GM19239 (cell line): ENCODE results near the gene BTN1A1.
A peak's percentile ranks its signal among the peaks of the same experiment; 100 is the strongest.
"Not testable (repeated sequence)": the region's sequence is repeated elsewhere in the genome, so short reads cannot be mapped to it uniquely, and the experiment has no call there.

Experiments used
- DNase-seq: peaks from one replicate; pipeline ENCODE4 v3.0.0; 2011; ENCODE audit warnings: low spot score; ENCODE audit not compliant: insufficient read length
- FAIRE-seq: peaks from 2 replicates; lab custom pipeline; 2011; peaks lifted over from hg19 to GRCh38; lab: Jason Lieb, UNC

The BTN1A1 gene

DNA sequence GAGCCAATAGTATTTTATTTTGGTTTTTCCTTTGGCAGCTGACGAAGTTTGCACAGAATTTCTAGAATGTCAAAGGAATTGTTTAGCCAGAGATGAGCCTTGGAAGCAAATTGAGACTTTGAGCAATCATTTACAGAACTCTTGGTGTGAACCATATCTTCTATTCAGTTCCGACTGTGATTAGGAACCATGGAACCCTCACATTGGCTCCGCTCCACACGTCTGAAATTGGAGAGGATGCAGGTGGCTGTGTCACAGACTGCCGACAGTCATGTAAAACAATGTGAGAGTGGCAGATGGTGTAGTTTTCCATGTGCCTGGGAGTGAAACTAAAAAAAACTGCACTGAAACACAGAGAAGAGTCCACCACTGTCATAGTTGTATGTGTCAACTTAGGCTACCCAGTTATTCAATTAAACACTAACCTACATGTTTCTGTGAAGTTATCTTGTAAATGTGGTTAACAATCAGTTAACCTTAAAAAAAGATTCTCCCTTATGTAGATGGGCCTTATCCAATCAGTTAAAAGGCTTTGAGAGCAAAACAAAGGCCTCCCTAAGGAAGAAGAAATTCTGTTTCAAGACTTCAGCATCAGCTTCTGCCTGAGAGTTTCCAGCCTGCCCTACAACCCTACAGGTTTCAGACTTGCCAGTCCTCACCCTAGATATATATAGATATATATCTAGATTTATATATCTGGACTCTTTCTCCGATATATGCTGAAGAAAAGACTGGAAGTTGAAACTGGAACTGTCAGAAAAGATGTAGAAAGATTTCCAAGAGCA lies 34.8 kb downstream of the BTN1A1 start:
- FAIRE-seq (no peak), DNase-seq (no peak)

DNA sequence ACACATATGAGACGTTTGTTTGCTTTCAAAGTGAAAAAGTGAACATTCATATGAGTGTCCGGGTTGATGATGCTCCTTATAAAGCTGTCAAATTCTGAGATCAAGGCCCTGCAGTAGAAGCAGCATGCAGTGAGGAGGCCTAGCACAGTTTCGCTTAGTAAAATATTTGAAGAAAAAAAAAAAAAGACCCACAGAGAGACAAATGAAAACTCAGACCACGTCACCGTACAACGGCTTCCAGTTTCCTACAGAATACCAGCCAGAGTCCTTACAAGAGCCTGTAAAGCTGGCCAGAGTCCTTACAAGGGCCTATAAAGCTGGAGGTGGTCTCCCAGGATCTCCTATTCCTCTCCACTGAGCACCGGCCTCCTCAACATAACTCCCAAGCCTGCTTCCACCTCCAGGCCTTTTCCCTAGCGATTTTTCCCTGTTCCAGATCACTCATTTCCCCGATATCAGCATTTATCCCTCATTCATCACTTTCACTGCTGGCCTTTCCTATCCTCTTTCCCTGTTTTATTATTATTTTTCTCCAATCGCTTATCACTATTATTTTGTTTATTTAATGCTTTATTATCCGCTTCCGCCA lies 36.6 kb downstream of the BTN1A1 start:
- DNase-seq (no peak), FAIRE-seq (no peak)

DNA sequence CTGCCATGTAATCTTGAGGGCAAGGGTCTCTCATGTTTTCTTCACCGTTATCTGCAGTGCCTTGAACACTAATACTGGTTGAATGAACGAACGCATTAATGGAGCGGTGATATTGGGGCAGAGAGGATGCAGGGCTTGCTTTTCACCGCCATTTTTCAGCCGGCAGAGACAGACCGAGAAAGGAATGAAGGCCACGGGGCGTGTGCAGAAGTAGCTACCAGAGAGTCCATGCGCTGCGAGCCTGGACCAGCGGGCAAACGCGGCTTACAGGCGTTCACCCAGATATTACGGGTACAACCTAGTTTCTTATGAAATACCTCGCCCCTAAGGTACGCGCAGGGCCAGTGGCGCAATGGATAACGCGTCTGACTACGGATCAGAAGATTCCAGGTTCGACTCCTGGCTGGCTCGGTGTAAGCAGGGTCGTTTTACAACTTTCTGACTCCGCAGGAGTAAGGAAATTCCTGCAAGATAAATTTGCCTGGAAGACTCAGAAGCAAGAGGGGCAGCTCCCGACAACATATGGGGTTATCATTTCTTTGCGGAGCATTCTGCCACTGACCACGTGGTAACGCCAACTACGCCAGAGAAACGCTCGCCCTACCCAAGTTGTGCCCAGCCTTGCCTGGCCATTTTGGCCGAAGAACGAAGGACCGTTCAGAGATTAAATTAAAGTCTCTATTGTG lies 37.2 kb downstream of the BTN1A1 start:
- FAIRE-seq = no peak
- DNase-seq = no peak

DNA sequence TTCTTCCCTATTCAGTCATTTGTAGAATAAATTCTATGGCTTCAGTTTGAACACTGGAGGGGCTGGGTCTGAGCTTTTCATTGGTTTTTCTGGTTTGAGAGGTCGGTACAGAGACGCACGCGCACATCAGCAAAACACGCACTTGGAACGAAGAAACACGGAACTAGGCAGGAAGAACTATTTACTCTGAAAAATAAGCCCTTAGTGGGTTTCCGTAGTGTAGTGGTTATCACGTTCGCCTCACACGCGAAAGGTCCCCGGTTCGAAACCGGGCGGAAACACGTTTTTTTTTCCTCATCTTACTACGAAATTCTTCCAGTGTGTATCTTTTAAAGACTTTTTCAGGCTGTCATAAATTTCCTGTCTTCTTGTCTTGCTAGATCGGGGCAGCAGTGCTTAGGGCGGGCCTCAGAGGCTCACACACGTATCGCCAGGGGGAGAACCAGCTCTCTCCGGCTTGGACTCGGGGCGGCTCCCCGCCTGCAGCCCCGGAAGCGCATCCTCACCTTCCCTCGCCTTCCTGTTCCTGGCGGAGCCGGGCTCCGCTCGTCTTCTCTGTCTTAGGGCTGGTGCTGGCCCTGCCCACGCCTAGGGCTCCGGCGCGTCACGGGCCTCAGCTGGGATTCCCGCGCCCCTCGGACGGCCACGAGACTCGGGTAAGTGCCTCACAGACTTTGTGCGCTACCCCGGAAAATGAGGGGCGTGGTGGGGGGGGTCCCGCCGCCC lies 37.9 kb downstream of the BTN1A1 start, which contains the start of gene HMGN4:
TSS of gene HMGN4 (plus strand) at position 521 of the 726 bp plus-strand sequence. CDS start 6,841 bp downstream, outside the sequence.
- peak; percentile 79 for FAIRE-seq
- peak; percentile 46 for DNase-seq

DNA sequence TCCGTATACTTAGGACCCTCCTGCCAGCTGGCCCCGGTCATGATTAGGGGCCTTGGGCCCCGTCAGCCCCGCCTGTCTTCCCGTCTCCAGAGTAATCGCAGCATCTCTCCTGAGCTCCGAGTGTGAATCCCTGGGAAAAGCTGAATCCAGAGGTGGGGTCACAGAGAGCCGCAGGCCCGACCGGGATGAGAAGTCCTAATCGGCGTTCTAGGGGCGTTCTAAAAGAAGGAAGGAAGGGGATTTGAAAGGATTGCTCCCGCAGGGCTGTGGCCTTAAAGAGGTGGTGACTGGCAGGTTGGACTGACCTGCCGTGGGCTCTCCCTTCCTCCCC lies 38.4 kb downstream of the BTN1A1 start:
- no peak for FAIRE-seq

DNA sequence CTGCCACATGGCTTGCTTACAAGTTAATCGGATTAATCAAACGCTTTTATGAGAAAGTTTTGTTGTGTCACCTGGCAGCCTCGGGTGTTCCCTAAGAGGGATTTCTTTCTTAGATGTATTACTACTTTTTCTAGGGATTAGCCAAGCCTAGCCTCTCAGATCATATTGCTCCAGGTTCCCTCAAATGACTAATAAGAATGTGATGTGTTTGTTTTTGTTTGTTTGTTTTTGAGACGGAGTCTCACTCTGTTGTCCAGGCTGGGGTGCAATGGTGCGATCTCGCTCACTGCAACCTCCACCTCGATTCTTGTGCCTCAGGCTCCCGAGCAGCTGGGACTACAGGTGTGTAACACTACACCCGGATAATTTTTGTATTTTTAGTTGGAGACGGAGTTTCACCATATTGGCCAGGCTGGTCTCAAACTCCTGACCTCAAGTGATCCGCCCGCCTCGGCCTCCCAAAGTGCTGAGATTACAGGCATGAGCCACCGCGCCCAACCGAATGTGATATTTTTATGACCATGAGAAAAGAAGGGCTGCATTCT lies 39.0 kb downstream of the BTN1A1 start:
- FAIRE-seq = no peak
- DNase-seq = no peak

More for the DNA sequence above, 38.4 kb downstream of the BTN1A1 start:
- no peak for DNase-seq

DNA sequence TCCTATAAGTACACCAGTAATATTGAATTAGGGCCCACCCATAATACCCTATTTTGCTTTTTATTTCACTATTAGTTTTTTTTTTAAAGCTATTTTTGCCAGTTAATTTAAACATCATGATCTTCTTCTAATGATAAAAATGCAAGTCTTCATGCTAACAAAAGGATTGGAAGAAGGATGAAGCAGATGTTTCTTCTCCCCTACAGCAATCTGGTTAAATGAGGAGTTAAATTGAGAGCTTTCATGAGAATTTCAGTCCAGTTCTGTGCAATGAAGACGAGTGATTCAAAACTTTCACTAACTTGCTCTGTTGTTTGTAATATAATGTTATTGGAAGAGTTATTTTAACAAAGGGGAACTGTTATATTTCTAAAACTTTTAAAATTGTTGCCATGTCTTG lies 41.5 kb downstream of the BTN1A1 start:
- DNase-seq = no peak
- FAIRE-seq = no peak

DNA sequence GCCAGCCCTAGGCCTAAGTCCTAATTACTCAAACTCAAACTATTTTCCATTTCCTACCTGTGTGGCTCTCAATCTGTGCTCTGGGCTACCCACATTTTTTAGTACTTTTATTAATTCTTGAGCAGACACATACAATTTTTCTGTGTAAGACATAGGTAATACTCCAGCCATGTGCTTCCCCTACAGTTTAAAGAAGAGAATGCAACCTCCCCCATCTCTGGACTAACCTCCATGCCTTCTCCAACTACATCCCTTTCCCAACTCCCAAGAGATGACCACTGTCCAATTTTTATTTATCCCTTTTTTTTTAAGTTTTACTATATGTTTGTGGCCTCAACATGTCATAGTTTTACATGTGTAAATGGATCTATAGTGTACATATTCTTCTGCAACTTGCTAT lies 43.9 kb downstream of the BTN1A1 start:
- peak; percentile 49 for FAIRE-seq
- no peak for DNase-seq

DNA sequence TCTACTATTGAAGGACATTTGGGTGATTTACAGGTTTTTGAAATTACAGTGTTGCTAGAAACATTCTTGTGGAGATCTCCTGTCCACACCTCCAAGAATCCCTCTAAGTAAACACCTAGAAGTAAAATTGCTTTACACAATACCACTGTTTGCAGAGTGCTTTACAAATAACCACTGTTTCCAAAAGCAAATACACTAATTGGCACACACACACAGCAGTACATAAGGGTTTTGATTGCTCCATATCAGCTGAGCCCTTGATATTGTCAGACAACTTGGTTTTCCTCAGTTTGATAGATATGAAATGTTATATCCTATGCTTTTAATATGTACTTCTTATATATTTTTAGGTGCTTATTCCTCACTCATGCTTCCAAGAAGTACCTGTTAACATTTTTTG lies 44.4 kb downstream of the BTN1A1 start:
- no peak for DNase-seq

DNA sequence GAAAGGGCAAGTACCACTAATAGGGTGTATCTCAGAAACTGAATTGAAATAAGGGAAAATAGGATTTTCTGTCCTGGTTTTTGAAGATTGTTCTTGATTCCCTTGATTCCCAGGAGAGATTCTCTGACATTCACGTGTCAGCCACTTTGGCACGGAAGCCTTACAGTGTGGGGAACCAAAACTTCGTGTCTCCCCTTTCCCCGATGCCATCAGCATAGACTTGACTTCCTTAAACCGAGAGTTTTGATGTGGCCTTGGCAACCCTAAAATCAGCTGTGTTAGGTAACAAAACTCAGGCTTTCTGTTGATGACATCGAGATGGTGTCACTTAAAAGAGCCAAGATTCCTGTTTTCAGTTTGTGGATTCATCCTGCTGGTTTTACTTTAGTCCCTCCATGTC lies 45.5 kb downstream of the BTN1A1 start:
- no peak for DNase-seq
- no peak for FAIRE-seq

More for the DNA sequence above, 44.4 kb downstream of the BTN1A1 start:
- FAIRE-seq = no peak

DNA sequence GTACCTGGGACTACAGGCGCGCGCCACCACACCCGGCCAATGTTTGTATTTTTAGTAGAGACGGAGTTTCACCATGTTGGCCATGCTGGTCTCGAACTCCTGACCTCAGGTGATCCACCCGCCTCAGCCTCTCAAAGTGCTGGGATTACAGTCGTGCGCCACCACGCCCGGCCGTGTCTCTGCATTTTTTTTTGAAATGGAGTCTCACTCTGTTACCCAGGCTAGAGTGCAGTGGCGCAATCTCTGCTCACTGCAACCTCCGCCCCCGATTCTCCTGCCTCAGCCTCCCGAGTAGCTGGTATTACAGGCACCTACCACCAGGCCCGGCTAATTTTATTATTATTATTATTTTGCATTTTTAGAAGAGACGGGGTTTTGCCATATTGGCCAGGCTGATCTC lies 47.3 kb downstream of the BTN1A1 start:
- FAIRE-seq, DNase-seq: not testable (repeated sequence)

DNA sequence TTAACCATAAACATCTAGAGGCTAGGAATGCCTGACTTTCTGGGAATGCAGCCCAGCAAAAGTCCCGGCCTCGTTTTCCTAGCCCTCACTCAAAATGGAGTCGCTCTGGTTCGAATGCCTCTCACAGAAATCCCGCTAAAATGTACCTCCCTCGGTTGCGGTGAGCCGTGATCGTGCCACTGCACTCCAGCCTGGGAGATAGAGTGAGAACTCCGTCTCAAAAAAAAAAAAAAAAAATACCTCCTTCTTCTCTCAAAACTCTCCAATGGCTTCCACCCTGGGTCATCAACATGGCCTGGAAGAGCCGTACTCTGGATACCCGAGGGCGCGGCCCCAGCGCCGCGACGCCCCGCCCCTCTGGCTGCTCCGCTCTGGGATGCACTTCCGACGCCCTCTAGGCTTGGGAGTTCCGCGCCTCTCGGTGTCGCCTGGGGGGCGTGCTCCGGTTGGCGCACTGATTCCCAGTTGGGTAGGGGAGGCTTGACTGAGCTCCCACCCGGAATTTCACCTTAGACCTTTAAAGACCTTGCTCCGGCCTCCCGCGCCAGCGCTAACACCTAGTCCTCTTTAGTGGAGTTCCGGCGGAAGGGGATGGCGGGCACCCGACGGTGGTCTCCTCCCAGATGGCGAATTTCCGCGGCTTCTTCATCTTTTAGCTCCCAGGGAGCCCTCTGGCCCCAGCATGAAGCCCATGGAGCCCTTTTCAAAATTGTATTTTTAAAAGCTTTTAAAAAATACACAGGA lies 50.3 kb downstream of the BTN1A1 start:
- DNase-seq (no peak), FAIRE-seq (peak; percentile 75)

DNA sequence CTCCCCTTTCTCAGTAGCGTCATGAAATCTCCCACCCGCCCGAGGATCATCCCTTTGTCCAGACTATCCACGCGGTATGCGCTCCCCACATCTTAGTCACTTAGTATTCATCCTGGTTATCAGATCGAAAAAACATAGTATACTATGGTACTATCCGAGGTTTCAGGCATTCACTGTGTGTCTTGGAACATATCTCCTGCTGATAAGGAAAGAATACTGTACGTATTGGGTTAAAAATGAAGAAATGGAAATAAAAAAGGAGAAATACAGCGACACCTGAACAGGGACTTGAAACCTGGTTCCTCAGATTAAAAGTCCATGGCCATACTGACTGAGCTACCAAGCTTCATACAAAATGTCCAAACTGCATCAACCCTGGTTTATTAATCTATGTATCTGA lies 52.1 kb downstream of the BTN1A1 start:
- DNase-seq (no peak), FAIRE-seq (no peak)

DNA sequence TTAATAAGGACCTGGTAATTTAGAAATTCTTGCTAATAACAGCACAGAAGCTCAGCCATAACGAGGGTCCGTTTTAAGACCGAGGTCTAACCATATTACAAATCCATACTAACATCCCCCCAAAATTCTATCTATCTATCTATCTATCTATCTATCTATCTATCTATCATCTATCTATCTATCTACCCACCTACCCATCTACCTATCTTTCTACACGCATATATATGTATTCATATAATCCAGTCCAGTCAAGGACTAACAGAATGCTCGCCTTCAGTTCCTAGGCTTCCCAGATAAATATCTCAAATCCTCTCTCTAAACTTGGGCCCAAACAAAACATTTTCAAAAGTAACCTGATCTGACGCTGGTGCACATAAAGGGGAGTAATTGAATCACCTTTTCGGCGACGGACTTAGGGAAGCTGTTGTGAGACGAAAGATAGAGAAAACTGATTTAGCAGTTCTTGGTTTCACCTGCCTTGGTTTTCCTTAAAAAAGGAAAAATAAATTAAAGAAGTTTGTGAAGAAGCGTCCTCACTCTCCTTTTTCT lies 52.6 kb downstream of the BTN1A1 start:
- no peak for DNase-seq
- no peak for FAIRE-seq

DNA sequence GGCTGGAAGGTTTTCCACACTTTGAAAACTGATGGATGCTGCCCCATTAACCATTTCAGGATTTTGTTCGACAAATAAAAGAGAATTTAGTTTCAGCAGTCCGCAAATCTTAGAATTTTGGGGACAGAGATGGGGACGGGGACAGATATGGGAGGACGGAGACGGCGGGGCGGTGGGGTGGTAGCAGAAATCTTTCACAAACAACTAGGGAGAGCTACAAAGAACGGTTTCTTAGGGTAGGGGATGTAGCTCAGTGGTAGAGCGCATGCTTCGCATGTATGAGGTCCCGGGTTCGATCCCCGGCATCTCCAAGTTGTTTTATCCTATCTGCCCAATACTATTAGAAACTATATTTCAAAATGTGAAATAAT lies 53.1 kb downstream of the BTN1A1 start:
- DNase-seq (no peak), FAIRE-seq (peak; percentile 89)

DNA sequence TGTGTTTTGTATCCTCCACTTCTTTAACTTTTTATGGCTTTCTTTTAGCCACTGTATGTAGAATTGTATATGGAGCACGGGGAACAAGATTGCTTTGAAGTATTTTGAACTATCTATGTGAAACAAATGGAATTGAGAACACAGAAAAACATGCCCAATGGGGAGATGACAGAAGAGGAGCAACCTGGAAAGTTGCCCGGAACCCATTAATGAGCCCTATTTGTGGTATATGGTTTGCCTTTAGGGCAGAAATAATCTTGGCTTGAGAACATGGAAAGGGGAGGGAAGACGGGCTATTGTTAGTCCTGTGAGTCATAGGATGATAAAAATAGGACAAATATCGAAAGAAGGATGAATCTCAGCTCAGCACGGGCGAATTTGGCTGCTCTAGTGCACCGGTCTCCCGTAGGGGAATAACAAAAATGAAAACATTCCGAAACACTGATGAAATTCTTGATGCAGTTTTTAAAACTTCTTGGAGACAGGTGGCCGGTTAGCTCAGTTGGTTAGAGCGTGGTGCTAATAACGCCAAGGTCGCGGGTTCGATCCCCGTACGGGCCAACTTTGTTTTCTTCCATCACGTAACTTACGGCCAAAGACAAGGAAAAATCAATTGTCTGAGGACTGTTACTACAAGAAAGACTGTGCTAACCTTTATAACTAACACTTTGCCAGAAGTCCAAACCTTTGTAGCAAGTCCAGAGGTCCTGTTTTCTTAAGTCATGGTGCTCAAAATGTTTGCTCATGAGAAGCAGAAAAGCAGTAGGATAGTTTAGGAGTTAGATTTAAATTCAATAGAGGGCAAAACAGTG lies 53.7 kb downstream of the BTN1A1 start:
- peak; percentile 62 for FAIRE-seq
- no peak for DNase-seq

DNA sequence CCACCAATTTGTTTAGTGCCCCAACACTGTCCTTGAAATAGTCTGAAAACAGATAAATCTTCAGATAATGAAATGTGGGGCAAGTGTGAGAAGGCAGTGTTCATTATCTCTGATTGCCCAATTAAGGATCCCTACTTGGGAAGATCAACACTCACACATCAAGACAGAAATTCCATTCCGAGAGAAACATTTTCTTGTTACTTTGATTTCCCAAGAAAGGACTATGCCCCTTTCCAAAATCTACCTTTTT lies 54.3 kb downstream of the BTN1A1 start:
- FAIRE-seq = no peak
- DNase-seq = no peak

DNA sequence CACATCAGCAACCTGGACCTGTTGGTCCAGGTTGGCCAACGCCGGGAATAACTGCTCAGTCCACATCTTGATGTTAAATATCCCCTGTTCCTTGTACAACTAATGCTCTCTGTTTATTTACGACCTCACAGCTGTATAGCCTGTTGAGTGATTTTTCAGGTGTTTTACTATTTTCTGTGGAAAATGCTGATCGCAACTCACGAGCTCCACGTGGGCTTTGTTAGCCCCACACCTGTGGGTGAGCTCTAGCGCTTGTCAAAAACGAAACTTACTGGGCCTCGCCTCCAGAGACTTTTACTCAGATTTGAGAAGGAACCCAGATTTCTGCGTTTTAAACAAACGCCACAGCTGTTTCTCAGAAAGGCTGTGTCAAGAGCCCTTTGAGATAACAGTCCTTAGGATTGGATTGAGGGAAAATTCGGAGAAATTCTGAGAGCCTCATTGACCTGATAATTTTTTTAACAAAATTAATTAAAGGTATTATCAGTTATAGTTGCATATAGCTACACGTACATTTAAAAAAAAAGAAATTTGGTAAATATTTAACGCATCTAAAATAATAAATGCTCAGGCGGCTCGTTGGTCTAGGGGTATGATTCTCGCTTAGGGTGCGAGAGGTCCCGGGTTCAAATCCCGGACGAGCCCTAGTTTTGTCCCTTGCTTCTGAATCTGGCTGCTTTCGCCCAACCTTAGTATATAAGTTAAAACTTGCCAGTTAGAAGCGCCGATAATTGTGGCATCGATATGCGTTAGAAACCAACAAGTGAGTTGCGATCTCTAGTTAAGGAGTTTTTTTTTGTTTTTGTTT lies 54.8 kb downstream of the BTN1A1 start:
- DNase-seq = no peak
- FAIRE-seq = peak; percentile 79
